Dedifferentiated amniotic fluid mesenchymal stem cell (primary cell): Measurements from ENCODE around the gene FOXD4L1.
"Not testable (repeated sequence)": the region's sequence is repeated elsewhere in the genome, so short reads cannot be mapped to it uniquely, and the experiment has no call there.

Experiments used
- DNase-seq: peaks from one replicate; pipeline ENCODE4 v3.0.0-alpha.2; 2016; ENCODE audit errors: extremely low spot score

The FOXD4L1 gene

DNA sequence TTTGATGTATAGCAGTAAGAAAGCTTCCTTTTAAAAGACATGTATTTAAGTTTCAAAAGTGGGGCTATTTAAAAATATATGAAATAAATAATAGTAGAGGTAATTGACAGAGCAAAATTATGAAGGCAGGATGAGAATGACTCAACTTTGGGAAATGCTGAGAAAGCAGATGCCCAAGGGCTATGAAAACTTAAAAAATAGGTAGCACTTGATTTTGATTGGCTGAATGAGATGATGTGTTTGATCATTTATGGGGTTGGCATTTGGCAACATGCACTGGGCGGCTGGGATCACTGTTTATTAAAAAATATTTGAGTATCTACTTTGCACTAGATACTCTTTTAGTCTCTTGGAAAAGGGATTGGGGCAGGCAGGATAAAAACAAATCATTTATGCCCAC lies 26.5 kb downstream of the FOXD4L1 start:
- DNase-seq: not testable (repeated sequence)

DNA sequence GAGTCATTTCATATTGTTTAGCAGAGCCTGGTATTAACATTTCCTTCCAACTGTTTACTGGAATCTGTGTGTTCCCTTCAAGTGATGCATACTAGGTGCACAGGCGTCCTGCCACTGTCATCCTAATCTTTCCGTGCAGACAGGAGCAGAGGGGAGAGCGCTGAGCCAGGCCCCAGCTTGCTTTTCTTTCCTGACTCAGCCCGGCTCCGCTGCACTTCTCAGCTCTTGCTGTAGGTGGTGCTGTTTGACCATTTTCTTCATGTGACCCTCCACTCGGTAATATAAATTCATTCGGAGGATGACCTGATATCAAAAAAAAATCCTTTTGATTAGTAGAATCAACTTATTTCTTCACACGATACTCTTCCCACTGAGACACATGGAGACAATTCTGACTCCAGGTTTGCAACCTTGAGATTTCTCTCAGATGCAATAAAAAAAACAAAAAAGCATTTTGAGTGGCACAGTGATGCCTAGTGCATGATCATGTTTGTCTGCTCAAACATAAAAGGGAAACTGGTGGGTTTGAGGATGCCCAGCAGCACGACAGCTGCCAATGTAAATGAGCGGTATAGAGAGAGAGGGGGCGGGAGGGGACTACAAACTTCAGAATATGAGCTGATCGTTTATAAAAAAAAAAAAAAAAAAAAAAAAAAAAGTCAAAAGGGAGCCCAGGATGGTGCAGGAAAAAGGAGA lies 29.0 kb downstream of the FOXD4L1 start:
- DNase-seq: not testable (repeated sequence)

DNA sequence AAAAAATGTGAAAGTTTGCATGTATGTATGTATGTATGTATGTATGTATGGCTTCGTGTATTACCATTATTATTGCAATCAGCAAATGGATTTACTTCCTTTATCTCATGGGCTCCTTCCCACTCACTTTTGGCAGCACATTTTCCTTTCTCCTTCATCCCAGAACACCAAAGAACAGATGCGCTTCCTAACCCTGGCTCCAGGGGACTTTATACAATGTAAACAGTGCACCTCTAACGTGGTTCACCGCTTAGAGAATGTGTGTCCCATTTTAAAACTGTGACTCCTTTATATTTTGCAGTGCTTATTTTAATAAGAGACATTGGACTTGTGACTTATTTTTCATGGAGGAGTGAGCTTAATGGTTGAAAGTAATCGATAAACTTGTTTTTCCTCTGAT lies 29.7 kb downstream of the FOXD4L1 start:
- not testable (repeated sequence) for DNase-seq

DNA sequence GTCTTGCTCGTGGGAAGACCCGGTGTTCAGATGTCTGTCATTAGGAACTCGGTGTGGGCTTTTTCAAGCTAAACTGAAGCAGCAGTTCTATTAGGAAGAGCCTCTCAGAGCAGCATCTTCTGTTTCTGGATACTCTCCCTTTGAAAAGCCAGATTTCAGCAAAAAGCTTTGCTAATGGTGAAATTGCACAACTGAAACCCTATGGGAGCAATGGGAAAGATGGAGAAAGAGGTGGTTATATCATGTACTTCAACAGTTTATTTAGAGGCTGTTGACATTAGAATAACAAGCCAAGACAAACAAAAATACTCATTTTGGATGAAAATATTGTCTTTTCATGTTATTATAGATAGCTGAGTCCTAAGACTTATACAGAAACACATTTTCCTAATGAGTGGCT lies 30.4 kb downstream of the FOXD4L1 start:
- DNase-seq: not testable (repeated sequence)

DNA sequence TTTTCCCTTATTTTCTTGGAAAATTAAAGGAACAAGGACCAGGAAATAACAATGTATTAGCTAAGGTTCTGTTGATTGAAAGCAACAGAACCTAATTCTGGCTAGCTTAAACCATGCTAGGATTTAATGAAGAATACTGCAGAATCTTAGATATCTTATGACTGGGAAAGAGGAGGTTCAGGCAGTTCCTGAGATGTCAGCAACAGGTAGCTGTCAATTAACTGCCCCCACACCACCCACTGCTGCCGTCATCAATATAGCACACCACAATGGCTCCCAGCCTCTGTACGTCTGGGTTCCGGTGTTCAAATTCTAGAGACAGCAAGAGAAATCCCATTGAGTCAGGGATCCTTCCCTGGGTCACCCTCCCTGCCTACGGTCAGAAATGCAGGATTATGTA lies 34.5 kb downstream of the FOXD4L1 start:
- not testable (repeated sequence) for DNase-seq

DNA sequence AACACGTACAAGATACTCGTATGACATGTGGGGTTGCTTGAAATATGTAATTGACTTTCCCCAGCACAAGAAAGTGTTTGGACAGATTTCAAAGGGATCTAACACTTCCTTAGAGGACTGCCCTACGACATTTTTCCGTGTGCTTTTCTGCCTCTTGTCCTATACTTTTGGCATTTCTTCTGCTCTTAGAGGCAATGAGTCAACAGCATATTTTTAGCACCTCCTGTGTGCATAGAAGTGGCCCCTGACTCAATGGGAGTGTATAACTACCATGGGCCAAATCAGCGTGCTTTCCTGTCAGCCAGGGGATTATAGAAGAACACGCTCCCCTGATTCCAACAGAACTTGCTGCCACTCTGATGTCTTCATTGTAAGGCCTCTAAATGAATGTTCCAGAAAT lies 38.1 kb downstream of the FOXD4L1 start:
- not testable (repeated sequence) for DNase-seq

DNA sequence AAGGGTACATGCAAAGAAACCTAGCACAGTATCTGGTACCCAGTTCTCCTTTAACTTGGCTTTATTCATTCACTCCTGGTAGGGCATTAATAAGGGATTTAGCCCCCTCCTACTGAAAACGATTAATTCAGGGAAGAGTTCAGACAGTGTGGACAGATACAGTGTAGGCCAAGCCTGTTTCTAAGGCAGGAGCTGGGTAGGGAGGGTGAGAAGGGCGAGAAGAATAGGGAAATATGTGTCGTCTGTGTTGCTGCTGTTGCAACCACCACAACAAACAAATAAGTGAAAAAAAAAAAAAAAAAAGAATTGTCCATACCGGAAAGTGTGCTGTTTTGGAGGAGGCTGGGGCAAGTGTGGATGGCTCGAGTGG lies 42.4 kb downstream of the FOXD4L1 start:
- not testable (repeated sequence) for DNase-seq

DNA sequence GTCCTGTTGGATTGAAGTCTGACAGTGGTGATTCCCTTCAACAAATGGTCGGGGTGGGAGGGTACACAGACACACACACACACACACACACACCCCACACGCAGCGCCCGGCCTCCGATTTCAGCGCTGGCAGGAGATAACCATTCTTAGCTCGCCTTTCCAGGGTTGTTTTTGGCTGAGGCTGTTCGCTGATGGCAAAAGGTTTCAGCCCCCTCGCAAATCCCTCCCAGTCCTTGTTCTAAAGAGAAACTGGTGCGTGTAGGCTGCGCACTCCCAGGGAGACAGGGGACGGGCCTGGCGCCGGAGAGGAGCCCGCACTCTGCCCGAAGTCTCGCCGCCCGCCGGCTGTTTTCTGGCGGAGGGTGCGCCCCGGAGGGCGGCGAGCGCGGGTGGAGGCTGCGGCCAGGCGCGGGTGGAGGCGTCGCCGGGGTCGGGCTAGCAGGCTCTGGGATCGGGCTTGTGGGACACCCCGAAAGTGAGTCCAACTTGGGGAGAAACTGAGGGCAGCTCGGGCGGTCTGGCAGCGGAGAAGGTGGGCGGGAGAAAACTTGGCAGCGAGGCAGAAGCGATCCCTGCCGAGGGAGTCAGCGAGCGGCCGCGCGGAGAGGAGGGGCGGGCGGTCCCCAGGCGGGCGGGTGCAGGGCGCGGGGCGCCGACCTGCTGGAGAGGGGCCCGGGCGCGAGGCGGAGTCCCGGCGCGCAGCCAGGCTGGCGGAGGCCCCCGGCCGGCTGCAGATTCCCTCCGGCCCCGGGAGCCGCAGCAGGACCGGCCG lies 42.9 kb downstream of the FOXD4L1 start:
- not testable (repeated sequence) for DNase-seq

DNA sequence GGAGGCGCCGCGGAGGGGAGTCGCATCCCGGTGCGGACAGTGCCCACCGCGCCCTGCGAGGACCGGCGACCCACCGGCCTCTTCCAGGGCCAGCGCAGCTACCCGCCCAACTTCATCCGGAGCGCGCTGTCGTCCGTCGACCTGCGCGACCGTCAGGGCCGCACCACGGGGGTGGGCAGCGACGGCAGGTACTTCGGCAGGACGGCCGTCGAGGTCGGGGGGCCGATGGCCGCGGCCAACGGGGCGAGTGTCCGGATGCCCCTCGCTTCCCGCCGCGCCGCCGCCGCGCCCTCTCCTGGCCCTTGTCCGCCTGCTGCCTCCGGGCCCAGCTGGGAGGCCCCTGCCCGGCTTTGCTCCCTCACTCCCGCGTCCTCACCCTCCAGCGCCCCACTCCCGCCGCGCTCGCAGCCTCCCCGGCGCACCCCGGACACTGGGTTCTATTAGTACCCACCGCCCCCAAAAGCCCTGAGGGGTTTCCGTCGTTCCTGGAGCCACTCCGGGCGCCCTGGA lies 43.6 kb downstream of the FOXD4L1 start:
- DNase-seq: not testable (repeated sequence)

DNA sequence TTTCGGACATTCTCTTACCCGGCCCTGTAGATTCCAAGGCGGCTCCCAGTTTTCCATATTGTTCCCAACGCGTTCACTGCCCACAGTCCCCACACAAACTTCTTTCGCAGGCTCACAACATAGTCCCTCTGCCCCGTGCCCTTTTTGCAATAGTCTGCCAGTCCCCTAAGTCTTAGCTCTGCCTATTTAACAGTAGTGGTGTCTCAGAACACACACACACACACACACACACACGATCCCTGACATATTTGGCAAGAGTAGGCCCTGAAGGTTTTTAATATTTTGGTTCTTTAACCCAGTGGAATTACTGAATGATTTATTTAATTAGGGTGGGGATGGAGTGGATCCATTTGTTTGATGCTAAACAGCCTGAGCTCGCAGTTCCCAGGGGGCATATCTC lies 44.1 kb downstream of the FOXD4L1 start:
- not testable (repeated sequence) for DNase-seq
